Measurements from ENCODE around the gene KCNQ4. TPM values are rescaled to one million over a fixed set of nuclear protein-coding genes. Genes with fewer than 3 reads are reported as not detected.

The KCNQ4 gene
- polyA plus RNA-seq, 2 of the 4 experiments (the other 2 are of a cell fraction): 0.08 to 0.17 TPM

DNA sequence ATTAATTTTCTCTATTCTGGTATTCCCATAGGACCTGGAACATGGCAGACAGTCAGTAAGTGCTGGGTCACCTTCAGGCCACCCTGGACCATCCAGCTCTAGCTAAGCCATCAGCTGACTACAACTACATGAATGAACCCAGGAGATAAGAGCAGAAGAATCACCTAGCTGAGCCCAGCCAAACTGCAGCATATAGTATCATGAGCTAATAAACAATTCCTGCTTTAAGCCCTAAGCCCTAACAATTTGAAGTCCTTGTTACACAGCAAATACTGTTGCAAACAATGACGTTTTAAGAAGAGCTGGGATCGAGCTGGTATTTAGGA, 92.8 kb downstream of the KCNQ4 start:
- H3K27ac ChIP-seq: peak overlapping the region; percentile 86 to 95
- DNase-seq (ENCODE audit: low read depth in 1 of 2, low spot score in 1 of 2) (no peak), FAIRE-seq (no peak), ATAC-seq (no peak)
- peaks cover 48% of the 10 kb centered on the region for H3K4me1 ChIP-seq
- peak overlapping the region; percentile 60 for H3K4me2 ChIP-seq
- ChIA-PET POLR2A (interaction anchor here (0.8 to 2.0 kb wide), 4 partner anchors 10 to 104 kb away, joined by 4 to 8 read pairs (median 6); partner anchors contain the start of gene CITED4), CTCF (interaction anchor here (0.6 to 22.4 kb wide), 6 partner anchors 9 to 69 kb away, joined by 3 to 602 read pairs (median 4); partner anchors contain the start of gene CITED4)
- 95% methylated on average over 2 of the region's 2 CpGs for WGBS (ENCODE audit: missing lambda C conversion rate)
- H3K9me3 ChIP-seq: peaks cover 12% of the 10 kb centered on the region; the same call in 2 of the 3 replicates
- no peak overlapping the region for H3K4me3 ChIP-seq
- TF ChIP-seq ZFP36 (IDR thresholded peaks at IDR 0.05; ENCODE audit: borderline replicate concordance, partially characterized antibody) (no peak), POLR2A (IDR thresholded peaks at IDR 0.05; ENCODE audit: low read length) (no peak), TFCP2L1 (CRISPR knock-in tag; IDR thresholded peaks at IDR 0.05) (no peak), HEYL (CRISPR knock-in tag; IDR thresholded peaks at IDR 0.05) (no peak), HDAC2 (IDR thresholded peaks at IDR 0.05) (no peak), NFE2L2 (conservative IDR thresholded peaks at IDR 0.05; ENCODE audit: low read length) (no peak), EP300 (IDR thresholded peaks at IDR 0.05) (no peak)
- TF ChIP-seq, protein P1, sequence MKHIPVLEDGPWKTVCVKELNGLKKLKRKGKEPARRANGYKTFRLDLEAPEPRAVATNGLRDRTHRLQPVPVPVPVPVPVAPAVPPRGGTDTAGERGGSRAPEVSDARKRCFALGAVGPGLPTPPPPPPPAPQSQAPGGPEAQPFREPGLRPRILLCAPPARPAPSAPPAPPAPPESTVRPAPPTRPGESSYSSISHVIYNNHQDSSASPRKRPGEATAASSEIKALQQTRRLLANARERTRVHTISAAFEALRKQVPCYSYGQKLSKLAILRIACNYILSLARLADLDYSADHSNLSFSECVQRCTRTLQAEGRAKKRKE (CRISPR knock-in tag; IDR thresholded peaks at IDR 0.05; ENCODE audit: low read depth): no peak
- TF ChIP-seq, protein P2, sequence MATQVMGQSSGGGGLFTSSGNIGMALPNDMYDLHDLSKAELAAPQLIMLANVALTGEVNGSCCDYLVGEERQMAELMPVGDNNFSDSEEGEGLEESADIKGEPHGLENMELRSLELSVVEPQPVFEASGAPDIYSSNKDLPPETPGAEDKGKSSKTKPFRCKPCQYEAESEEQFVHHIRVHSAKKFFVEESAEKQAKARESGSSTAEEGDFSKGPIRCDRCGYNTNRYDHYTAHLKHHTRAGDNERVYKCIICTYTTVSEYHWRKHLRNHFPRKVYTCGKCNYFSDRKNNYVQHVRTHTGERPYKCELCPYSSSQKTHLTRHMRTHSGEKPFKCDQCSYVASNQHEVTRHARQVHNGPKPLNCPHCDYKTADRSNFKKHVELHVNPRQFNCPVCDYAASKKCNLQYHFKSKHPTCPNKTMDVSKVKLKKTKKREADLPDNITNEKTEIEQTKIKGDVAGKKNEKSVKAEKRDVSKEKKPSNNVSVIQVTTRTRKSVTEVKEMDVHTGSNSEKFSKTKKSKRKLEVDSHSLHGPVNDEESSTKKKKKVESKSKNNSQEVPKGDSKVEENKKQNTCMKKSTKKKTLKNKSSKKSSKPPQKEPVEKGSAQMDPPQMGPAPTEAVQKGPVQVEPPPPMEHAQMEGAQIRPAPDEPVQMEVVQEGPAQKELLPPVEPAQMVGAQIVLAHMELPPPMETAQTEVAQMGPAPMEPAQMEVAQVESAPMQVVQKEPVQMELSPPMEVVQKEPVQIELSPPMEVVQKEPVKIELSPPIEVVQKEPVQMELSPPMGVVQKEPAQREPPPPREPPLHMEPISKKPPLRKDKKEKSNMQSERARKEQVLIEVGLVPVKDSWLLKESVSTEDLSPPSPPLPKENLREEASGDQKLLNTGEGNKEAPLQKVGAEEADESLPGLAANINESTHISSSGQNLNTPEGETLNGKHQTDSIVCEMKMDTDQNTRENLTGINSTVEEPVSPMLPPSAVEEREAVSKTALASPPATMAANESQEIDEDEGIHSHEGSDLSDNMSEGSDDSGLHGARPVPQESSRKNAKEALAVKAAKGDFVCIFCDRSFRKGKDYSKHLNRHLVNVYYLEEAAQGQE (IDR thresholded peaks at IDR 0.05): no peak
- TF ChIP-seq, protein P3, sequence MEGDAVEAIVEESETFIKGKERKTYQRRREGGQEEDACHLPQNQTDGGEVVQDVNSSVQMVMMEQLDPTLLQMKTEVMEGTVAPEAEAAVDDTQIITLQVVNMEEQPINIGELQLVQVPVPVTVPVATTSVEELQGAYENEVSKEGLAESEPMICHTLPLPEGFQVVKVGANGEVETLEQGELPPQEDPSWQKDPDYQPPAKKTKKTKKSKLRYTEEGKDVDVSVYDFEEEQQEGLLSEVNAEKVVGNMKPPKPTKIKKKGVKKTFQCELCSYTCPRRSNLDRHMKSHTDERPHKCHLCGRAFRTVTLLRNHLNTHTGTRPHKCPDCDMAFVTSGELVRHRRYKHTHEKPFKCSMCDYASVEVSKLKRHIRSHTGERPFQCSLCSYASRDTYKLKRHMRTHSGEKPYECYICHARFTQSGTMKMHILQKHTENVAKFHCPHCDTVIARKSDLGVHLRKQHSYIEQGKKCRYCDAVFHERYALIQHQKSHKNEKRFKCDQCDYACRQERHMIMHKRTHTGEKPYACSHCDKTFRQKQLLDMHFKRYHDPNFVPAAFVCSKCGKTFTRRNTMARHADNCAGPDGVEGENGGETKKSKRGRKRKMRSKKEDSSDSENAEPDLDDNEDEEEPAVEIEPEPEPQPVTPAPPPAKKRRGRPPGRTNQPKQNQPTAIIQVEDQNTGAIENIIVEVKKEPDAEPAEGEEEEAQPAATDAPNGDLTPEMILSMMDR (IDR thresholded peaks at IDR 0.05): no peak
- TF ChIP-seq, protein P4, sequence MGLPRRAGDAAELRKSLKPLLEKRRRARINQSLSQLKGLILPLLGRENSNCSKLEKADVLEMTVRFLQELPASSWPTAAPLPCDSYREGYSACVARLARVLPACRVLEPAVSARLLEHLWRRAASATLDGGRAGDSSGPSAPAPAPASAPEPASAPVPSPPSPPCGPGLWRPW (IDR thresholded peaks at IDR 0.05): no peak

DNA sequence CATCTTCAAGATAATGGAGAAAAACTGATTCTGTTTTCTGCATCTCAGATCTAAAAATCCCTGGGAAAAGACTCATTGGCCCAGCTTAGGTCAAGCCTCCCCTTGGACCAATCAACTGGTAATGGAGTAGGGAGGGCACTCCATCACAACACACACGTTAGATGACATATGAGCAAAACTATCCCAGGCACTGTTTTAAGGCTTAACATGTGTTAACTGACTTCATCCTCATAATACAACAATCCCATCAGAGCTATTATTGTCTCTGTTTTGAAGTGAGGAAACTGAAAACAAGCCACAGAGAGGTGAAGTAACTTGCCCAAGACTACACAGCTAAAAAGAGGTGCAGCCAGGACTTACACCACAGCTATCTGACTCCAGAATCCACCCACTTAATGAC, 93.3 kb downstream of the KCNQ4 start:
- Histone ChIP-seq H3K4me3 (no peak overlapping the region), H3K4me2 (no peak overlapping the region; the same call in 2 of the 3 replicates), H3K4me1 (peaks cover 48% of the 10 kb centered on the region), H3K27ac (peak overlapping the region; percentile 86 to 95), H3K9me3 (peaks cover 12% of the 10 kb centered on the region; the same call in 2 of the 3 replicates)
- CTCF ChIA-PET: interaction anchor here (0.6 to 22.4 kb wide), 5 partner anchors 11 to 68 kb away, joined by 3 to 602 read pairs (median 4); partner anchors contain the start of gene CITED4
- TF ChIP-seq CBX8 (IDR thresholded peaks at IDR 0.05) (no peak), NR3C1 (IDR thresholded peaks at IDR 0.05) (no peak), MAFK (IDR thresholded peaks at IDR 0.05; ENCODE audit: partially characterized antibody) (no peak), PHF8 (IDR thresholded peaks at IDR 0.05; ENCODE audit: borderline replicate concordance, low read depth) (no peak), EHMT2 (IDR thresholded peaks at IDR 0.05; ENCODE audit: low read depth) (no peak), JUN (IDR thresholded peaks at IDR 0.05) (no peak), ZSCAN20 (CRISPR knock-in tag; IDR thresholded peaks at IDR 0.05) (no peak), JUNB (IDR thresholded peaks at IDR 0.05) (no peak), HDAC2 (IDR thresholded peaks at IDR 0.05) (no peak), FOSB (CRISPR knock-in tag; IDR thresholded peaks at IDR 0.05) (no peak), ZC3H11A (IDR thresholded peaks at IDR 0.05) (no peak)
- TF ChIP-seq, protein P4 (IDR thresholded peaks at IDR 0.05): no peak
- TF ChIP-seq, protein P5, sequence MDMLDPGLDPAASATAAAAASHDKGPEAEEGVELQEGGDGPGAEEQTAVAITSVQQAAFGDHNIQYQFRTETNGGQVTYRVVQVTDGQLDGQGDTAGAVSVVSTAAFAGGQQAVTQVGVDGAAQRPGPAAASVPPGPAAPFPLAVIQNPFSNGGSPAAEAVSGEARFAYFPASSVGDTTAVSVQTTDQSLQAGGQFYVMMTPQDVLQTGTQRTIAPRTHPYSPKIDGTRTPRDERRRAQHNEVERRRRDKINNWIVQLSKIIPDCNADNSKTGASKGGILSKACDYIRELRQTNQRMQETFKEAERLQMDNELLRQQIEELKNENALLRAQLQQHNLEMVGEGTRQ (IDR thresholded peaks at IDR 0.05): no peak
- TF ChIP-seq, protein P6, sequence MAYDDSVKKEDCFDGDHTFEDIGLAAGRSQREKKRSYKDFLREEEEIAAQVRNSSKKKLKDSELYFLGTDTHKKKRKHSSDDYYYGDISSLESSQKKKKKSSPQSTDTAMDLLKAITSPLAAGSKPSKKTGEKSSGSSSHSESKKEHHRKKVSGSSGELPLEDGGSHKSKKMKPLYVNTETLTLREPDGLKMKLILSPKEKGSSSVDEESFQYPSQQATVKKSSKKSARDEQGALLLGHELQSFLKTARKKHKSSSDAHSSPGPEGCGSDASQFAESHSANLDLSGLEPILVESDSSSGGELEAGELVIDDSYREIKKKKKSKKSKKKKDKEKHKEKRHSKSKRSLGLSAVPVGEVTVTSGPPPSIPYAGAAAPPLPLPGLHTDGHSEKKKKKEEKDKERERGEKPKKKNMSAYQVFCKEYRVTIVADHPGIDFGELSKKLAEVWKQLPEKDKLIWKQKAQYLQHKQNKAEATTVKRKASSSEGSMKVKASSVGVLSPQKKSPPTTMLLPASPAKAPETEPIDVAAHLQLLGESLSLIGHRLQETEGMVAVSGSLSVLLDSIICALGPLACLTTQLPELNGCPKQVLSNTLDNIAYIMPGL (CRISPR knock-in tag; IDR thresholded peaks at IDR 0.05; ENCODE audit: borderline replicate concordance): no peak
- DNase-seq (ENCODE audit: low read depth in 1 of 2, low spot score in 1 of 2): no peak
- no peak for FAIRE-seq
- POLR2A ChIA-PET: interaction anchor here (2.0 kb wide), 1 partner anchor 15 kb away, joined by 8 read pairs; the partner anchor contains the start of gene CITED4
- WGBS (ENCODE audit: missing lambda C conversion rate): 90% methylated on average over 1 of the region's 1 CpG
- no peak for ATAC-seq
